ENCODE data around the gene RAB7B. TPM values are rescaled to one million over a fixed set of nuclear protein-coding genes. Genes with fewer than 3 reads are reported as not detected.

RAB7B gene
- total RNA-seq, 4 donors from 2014 or later = 6.0 to 37.2 (median 24.0) TPM

DNA sequence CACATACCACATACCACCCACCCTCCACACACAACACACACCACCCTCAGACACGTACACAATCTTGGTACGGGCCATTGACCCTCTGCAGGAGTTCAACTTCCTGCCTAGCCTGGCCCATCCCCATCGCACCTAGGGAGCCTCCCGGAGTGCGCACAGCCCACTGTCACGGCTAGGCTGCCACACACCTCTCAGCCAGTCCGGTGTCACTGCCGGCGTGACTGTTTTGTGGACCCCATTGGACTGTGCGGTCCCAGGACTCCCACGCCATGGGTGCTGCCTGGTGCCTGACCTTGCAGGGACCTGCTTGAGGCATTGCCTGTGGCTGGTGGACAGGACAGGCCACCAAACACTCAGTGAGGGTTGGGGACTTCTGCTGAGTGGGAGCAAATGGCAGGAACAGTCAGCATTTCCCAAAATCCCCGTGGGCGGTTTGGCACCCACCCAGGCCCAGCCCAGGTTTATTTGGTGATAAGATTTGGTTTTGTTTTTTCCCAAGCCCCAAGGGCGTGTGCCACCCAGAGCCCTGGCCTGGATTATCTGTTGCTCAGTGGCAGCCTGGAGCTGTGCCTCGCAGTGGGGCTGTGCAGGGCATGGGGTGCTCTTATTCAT lies 27.7 kb downstream of the RAB7B start:
- 44 to 52% methylated on average over 12 to 15 of the region's 15 CpGs for WGBS, 2 donors
- intact Hi-C loops (cut with DNase I; ENCODE audit: low total_unique reads) = loop anchor here (5.0 kb wide), 1 partner anchor 183 kb away; no protein-coding TSS in a partner anchor
- no peak overlapping the region for H3K4me3 ChIP-seq (ENCODE audit: low read depth, poor library complexity, severe bottlenecking)
- no peak for TF ChIP-seq POLR2A (IDR thresholded peaks at IDR 0.05)
- TF ChIP-seq CTCF (IDR thresholded peaks at IDR 0.05) = no peak
- DNase-seq (ENCODE audit: low spot score in 2 of 2) = no peak

DNA sequence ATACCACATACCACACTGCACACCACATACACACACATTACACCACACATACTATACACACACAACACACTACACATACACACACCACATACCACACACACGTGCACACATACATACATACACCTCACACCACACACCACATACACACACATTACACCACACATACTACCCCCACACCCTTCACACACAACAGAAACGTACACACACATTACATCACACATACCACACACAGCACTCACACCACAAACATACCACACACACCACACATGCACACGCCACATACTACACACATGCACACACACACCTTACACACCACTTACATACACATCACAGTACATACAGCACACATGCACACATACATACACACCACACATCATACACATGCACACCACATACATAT lies 28.5 kb downstream of the RAB7B start:
- DNase-seq (ENCODE audit: low spot score in 2 of 2) = no peak
- WGBS, 2 donors = 60 to 70% methylated on average over 3 of the region's 3 CpGs
- intact Hi-C loops (cut with DNase I; ENCODE audit: low total_unique reads) = loop anchor here (5.0 kb wide), 1 partner anchor 182 kb away; no protein-coding TSS in a partner anchor
- TF ChIP-seq CTCF (IDR thresholded peaks at IDR 0.05) = peak in 1 of 3 donors; percentile 5
- no peak for TF ChIP-seq POLR2A (IDR thresholded peaks at IDR 0.05)
- H3K4me3 ChIP-seq (ENCODE audit: low read depth, poor library complexity, severe bottlenecking) = no peak overlapping the region

GRCh38 chr1:205973377-205974232 lies 29.6 kb downstream of the RAB7B start:
- no peak for DNase-seq (ENCODE audit: low spot score in 2 of 2)
- 92 to 93% methylated on average over 8 of the region's 8 CpGs for WGBS, 2 donors
- no peak for TF ChIP-seq CTCF (IDR thresholded peaks at IDR 0.05)
- TF ChIP-seq POLR2A (IDR thresholded peaks at IDR 0.05) = no peak
- intact Hi-C loops (cut with DNase I; ENCODE audit: low total_unique reads) = no loop called here
- H3K4me3 ChIP-seq (ENCODE audit: low read depth, poor library complexity, severe bottlenecking) = no peak overlapping the region

GRCh38 chr1:205972491-205973168 lies 30.6 kb downstream of the RAB7B start:
- H3K4me3 ChIP-seq (ENCODE audit: low read depth, poor library complexity, severe bottlenecking) = no peak overlapping the region
- WGBS, 2 donors = 73 to 75% methylated on average over 11 of the region's 11 CpGs
- DNase-seq (ENCODE audit: low spot score in 2 of 2) = no peak
- intact Hi-C loops (cut with DNase I; ENCODE audit: low total_unique reads) = no loop called here
- TF ChIP-seq POLR2A (IDR thresholded peaks at IDR 0.05) (no peak), CTCF (IDR thresholded peaks at IDR 0.05) (no peak)

DNA sequence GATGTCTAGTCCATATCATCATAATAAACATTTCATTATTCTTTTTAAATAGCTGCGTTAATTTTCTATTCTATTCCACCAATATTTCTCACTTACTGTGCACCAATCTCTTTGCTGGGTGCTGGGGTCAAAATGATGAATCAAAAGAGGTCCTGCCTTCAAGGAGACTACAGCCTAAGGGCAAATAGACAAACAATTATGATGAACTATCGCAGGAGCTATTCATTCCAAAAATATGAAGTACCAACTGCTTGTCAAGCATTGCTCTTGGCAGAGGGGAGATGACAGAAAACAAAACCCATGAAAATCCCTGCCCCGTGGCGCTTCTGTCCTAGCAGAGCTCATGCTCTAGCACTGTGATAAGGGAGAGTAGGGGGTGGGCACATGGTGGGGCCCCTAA lies 31.1 kb downstream of the RAB7B start:
- TF ChIP-seq CTCF (IDR thresholded peaks at IDR 0.05) (no peak), POLR2A (IDR thresholded peaks at IDR 0.05) (no peak)
- no peak for DNase-seq (ENCODE audit: low spot score in 2 of 2)
- H3K4me3 ChIP-seq (ENCODE audit: low read depth, poor library complexity, severe bottlenecking) = no peak overlapping the region
- WGBS, 2 donors = 60 to 67% methylated on average over 4 of the region's 4 CpGs
- intact Hi-C loops (cut with DNase I; ENCODE audit: low total_unique reads) = no loop called here

Measured in lower leg skin (tissue), 4 donors.